ENCODE results near the gene PEPD.

PEPD gene

DNA sequence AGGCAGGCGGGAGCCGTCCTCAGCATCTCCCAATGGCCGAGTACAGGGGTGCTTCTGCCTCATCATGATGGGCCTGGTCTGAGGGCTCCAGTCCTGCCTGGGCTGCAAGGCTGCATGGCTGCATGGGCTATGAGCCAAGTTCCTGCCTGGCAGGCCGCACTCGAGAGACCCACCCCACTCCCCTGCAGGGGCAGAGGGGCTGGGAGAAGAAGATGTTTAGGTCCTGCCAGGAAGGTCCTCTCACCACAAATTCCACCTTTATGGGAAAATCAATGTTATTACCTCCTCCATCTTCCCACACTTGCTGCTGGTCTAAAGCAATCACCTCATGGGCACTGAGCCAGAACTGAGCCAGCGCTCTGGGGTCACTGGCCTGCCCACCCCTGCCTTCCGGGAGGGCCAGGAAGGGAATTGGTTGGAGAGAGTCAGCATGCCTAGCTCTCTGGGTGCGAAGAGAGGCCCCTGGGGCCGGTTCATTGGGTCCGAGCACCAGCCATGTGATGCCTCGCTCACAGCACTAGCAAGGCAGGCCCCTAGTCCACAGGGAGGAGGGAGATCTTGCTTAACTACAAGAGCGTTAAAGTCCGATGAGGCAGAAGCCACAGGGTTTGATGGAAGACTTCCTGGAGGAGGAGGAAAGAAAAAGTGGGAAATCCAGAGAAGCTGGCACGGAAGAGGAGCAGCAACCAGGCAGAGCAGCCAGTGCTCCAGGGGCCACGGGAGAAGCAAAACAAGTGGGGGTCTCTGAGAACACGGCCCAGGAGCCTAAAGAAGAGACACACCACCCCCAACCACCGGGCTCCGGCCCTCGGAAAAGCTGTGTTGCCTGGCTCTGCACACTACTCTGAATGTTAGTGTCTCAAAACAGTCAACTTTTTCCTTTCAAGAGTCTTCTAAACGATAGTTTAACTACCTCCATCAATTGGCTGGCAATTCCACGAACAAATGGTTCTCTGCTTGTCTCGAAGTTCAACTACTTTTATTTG lies 84.9 kb downstream of the PEPD start:
- DNase-seq, result no peak

DNA sequence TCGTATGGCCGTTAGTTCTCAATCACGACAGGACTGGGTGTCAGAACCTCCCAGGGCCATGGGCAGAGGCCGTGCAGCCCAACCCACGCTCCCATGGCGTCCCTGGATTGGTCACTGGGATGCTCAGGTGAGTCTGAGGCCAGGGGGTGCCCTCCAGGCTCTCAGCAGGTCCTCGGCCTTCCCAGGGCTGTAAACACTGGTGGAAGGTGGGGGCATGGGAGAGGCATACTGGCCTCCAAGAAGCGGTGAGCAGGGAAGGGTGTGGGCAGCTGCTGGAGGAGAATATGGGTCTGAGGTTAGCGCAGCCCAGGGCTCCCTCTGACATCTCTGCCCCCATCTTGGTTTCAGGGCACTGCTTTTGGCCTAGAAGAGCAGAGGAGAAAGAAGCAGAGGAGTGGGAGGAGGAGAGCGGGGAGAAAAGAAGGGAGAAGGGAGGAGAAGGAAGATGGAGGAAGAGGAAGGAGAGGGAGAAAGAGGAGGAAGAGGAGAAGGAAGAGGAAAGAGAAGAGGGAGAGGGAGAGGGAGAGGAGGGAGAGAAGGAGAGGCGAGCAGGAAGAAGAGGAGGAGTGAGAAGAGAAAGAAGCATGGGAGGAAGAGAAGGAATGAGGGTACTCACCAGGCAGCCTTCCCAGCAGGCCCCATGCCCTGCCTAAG lies 85.8 kb downstream of the PEPD start:
- no peak for DNase-seq

DNA sequence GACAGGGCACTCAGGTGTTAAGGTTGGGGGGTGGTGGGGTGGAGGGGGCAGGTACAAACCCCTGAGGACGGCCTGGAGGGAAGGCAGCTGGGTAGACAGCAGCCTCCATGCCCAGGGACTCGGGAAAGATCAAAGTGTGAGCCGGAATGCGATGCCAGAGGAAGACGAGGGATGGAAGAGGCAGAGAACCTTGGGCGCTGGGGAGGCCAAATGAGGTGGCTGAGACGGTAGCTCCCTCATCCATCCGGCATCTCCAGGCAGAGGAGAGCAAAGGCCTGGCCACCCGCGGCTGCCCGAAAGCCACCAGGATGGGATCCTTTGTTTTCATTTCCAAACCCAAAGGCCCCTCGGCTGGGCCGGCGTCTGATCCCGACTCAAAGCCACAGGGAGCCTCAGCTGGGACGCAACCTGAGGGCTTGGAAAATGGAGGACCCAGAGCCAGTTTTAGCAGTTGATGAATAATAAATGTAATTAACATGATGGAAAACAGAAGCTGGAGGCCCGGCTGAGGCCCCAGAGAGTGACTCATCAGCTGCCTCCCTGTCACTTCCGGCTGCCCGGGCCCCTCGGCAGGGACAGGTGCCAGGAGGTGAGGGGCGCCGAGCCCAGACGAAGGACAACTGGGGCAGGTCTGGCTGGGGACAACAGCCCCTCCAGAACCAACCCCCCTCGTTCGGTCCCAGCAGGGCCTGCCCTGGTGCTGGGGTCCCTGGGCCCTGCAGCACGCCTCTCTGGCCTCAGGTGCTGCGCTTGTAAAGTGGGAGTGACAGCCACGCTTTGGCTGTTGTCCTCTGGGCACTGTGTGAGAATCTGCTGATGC lies 86.5 kb downstream of the PEPD start:
- DNase-seq, result no peak

GRCh38 chr19:33434069-33434885 lies 87.3 kb downstream of the PEPD start:
- DNase-seq, result no peak

GRCh38 chr19:33432446-33433170 lies 89.0 kb downstream of the PEPD start:
- DNase-seq, result no peak

DNA sequence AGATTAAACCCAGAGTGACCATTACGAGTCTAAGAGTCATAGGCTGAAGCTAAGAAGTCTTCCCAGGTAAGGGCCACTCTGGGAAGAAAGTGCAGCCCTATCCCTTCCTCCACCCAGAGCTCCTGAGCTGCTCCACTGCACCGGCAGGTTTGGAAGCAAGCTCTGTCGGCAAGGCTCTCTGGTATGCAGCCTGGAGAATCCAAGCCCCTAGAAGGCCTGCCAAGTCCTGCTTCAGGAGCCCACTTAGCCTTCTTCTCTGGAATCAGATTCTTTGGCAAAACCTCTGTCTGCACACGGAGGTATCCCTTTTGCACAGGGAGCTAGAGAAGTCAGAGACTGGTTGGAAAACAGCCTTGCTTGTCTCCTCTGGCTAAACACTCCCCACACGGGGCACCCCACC lies 89.6 kb downstream of the PEPD start:
- no peak for DNase-seq

GRCh38 chr19:33430674-33431277 lies 90.8 kb downstream of the PEPD start:
- DNase-seq, result no peak

GRCh38 chr19:33429891-33430673 lies 91.5 kb downstream of the PEPD start:
- no peak for DNase-seq

- DNase-seq, result no peak
Observed at GRCh38 chr19:33428627-33429125, 92.9 kb downstream of the PEPD start.

DNA sequence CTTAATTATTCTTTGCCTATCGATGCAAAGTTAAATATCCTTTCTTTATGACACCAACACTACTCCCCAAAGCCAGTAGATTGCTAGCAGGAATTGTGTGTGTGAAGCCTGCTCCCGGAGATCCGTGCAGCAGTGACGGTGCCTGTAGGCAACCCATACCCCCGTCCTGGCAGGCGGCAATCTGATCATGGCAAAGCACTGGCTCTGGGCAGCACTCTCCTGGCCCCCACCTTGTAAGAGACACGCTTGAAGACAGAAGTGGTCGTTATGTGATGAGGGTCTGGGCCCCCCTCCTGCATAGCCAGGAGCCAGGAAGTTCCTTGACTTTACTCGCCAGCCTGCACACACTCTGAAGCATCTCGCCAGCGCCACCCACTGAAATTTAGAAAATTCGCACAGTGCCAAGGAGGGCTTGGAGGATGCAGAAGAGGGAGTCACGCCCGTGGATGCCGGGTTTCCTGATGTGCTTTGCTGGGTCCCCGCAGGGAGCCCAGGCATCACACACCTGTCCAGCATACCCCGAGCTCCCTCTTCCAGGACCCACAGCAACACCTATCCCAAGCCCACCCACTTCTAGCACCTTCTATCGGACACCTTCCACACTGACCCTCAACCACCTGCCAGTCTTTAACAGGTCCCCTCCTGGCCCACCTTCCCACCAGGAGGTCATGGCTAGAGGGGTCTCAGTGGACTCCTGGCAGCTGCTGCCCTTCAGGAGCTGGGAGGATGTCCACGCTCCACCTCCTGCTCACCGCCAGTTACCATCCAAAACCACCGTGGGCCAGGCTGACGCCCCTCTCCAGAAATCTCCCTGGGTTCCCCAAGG lies 93.6 kb downstream of the PEPD start:
- no peak for DNase-seq

- no peak for DNase-seq
Observed at GRCh38 chr19:33426621-33427361, 94.8 kb downstream of the PEPD start.

DNA sequence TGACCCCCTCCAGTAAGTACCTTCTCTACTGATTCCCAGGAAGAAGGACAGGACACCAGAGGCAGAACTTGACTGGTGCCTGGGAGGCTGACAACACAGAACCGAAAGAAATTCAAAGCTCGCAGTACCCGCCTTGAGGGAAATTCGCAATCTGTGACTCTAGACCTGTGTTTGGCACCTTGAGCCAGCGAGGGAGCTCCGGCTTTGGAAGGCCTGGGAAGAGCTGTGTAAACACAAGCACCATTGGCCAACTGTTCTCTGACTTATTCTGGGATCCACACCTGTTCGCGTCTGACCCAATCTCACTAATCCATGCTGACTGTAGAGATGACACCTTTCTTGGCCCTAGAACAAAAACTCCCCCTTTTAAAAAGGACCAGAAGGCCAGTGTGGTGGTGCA lies 97.4 kb downstream of the PEPD start:
- no peak for DNase-seq

GRCh38 chr19:33422369-33423180 lies 99.0 kb downstream of the PEPD start:
- DNase-seq, result no peak

- DNase-seq, result no peak
Observed at GRCh38 chr19:33421368-33421767, 100.2 kb downstream of the PEPD start.

DNA sequence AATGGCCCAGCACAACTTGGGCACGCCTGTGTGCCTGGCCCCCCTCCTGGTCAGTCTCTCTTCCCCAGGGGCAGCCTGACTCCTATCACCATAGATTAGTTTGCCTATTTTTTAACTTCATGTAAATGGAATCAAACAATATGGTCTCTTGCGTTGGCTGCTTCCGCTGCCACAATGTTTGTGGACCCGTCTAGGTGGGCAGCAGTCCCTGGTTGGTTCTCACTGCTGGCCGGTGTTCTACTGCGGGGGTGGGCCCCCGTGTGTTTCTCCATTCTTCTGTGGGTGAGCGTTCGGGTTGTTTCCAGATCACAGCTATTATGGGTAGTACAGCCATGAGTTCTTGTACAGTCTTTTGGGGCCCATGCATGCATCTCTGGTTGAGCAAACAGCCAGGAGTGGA lies 100.8 kb downstream of the PEPD start:
- DNase-seq, result no peak

DNA sequence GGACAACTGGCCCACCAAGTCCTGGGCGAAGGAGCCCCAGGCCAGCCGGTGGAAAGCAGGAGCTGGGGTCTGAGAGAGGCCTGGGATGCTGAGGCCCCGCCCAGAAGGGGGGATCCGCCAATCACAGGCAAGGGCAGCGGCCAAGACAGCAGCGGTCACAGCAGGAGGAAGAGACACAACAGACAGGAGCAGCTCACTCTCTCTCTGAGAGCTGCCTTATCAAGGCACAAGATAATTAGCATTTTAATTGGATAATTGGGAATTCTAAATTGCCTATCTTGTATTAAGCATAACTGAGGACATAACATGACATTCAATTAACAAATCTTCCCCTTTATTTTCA lies 101.8 kb downstream of the PEPD start:
- no peak for DNase-seq

DNA sequence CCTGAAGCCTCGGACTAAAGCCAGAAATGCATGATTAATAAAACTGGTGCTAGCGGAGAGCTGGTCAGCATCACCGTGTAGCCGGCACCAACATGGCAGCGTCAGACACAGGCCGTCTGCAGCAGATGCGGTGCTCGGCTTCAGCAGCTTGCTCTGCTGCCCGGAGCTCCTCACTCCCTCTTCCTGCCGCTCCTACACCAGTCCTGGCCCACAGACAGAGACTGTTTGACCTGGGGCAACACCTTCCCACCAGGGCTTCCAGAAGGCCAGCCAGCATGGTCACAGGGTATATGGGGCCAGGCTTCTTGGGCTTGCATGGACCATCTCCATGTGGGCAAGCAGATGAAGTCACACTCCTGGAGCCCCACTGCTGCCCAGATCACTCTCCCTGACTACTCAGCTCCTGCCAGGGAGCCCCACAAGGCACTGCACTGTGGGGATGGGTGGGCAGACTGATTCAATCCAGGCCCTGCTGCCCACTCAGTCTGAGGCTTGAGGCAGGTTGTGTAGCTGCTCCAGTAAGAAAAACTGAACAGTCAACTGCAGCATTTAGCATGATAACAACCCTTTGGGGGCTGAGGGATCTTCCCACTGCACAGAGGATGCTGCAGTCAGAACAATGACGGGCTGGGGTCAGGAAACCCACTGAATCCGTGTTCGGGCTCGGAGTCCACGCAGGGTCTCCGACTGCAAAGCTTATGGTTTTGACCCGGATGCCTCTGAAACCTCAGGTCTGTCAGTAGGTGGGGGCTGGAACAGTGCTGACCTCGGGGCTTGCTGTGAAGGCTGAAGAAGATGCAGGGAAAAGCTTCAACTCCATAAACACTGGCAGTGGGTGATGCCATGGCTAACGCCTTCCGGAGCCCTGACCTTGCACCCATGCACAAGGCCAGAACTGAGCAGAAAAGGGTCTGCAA lies 102.5 kb downstream of the PEPD start:
- DNase-seq, result no peak

All from NCI-H1417 treated with DMSO at 0.1 percent for 48 hours (cell line).